OCI-LY7 (cell line): ENCODE measurements around the gene ST14. TPM values are rescaled to one million over a fixed set of nuclear protein-coding genes. Genes with fewer than 3 reads are reported as not detected.

ENCODE experiments used
- BruUV-seq: library from RNA; stranded (reverse); fragments of 400-500 nt; replicated peaks from 2 replicates; lab custom pipeline; 2021; lab: Mats Ljungman, UMichigan
- CTCF ChIA-PET: fragments of 300-600 bp; sonication (Branson Sonifier 250); formaldehyde crosslinking; loops from one replicate; lab custom pipeline; 2022; ENCODE audit warnings: antibody characterized with exemption; ENCODE audit not compliant: unreplicated experiment; lab: Charles Lee
- POLR2A ChIA-PET: fragments of 300-600 bp; sonication (Branson Sonifier 250); formaldehyde crosslinking; loops from one replicate; lab custom pipeline; 2022; ENCODE audit warnings: antibody characterized with exemption; lab: Charles Lee
- DNase-seq: peaks from one replicate; pipeline ENCODE4 v3.0.0-alpha.2; 2015; ENCODE audit warnings: low spot score
- H2AFZ ChIP-seq: fragments of 200-600 bp; sonication (generic), shearing (Covaris generic); 2 replicates; pipeline ENCODE4 v1.6.1; 2014; ENCODE audit warnings: mild to moderate bottlenecking, antibody characterized with exemption, low read length, moderate library complexity
- H3K27ac ChIP-seq: fragments of 200-600 bp; sonication (generic); 2 replicates; pipeline ENCODE4 v1.5.1; 2014; ENCODE audit warnings: mixed run types, low read depth, mild to moderate bottlenecking, moderate library complexity, low read length, inconsistent platforms; ENCODE audit not compliant: poor library complexity, severe bottlenecking
- H3K36me3 ChIP-seq: fragments of 200-600 bp; sonication (generic); 2 replicates; pipeline ENCODE4 v1.6.1; 2014; ENCODE audit warnings: mild to moderate bottlenecking, antibody characterized with exemption, low read length, moderate library complexity, mixed read lengths; ENCODE audit not compliant: insufficient read depth
- H3K4me1 ChIP-seq: fragments of 200-600 bp; sonication (generic); 2 replicates; pipeline ENCODE4 v1.5.1; 2014; ENCODE audit warnings: mild to moderate bottlenecking, low read length; ENCODE audit not compliant: insufficient read depth, poor library complexity, severe bottlenecking
- H3K4me2 ChIP-seq: fragments of 200-600 bp; sonication (generic); 2 replicates; pipeline ENCODE4 v1.6.1; 2014; ENCODE audit warnings: mild to moderate bottlenecking, low read length
- H3K4me3 ChIP-seq: fragments of 200-600 bp; sonication (generic); 2 replicates; pipeline ENCODE4 v1.5.1; 2014; ENCODE audit warnings: mild to moderate bottlenecking, low read depth, low read length; ENCODE audit not compliant: poor library complexity, severe bottlenecking
- H3K79me2 ChIP-seq: fragments of 200-600 bp; sonication (generic); 2 replicates; pipeline ENCODE4 v1.6.1; 2016; ENCODE audit warnings: low read depth, mild to moderate bottlenecking, low read length, moderate library complexity, mixed read lengths; ENCODE audit not compliant: insufficient read depth
- H3K9me2 ChIP-seq: fragments of 200-600 bp; sonication (generic); 2 replicates; pipeline ENCODE4 v1.6.1; 2016; ENCODE audit warnings: mild to moderate bottlenecking, low read length, mixed read lengths; ENCODE audit not compliant: insufficient read depth
- H3K9me3 ChIP-seq: fragments of 200-600 bp; sonication (generic); 2 replicates; pipeline ENCODE4 v1.6.1; 2014; ENCODE audit warnings: mild to moderate bottlenecking, mixed run types, low read length, mixed read lengths
- H4K20me1 ChIP-seq: fragments of 200-600 bp; sonication (generic); 2 replicates; pipeline ENCODE4 v1.6.1; 2014; ENCODE audit warnings: mild to moderate bottlenecking, antibody characterized with exemption, low read length, moderate library complexity, mixed read lengths; ENCODE audit not compliant: insufficient read depth
- EZH2phosphoT487 ChIP-seq: fragments of 200-600 bp; sonication (generic); IDR thresholded peaks from 2 replicates; pipeline ENCODE4 v1.6.1; 2018; ENCODE audit warnings: low read depth, borderline replicate concordance, mild to moderate bottlenecking, mixed run types, antibody characterized with exemption, low read length, moderate library complexity, mixed read lengths
- intact Hi-C: fragments of 100-400 bp; cut with micrococcal nuclease; formaldehyde crosslinking; loops from one replicate; pipeline ENCODE4 v1.10.0; 2022; ENCODE audit not compliant: unreplicated experiment
- total RNA-seq, 2 experiments: library from RNA; depleted of rRNA in 1 of 2; stranded (reverse); fragments of >200 nt in 1 of 2; shearing (Covaris generic) in 1 of 2; gene quantifications; 2 replicates each; pipeline ENCODE4 v1.2.3, GENCODE V29; 2014 to 2022
- TF ChIP-seq, protein P1 (sequence below): fragments of 200-600 bp; sonication (generic); conservative IDR thresholded peaks from 2 replicates; pipeline ENCODE4 v1.5.1; 2014; ENCODE audit warnings: mild to moderate bottlenecking, antibody characterized with exemption, low read length, moderate library complexity, mixed read lengths

ST14 gene
- total RNA-seq, 2 experiments from 2014 or later = 98.0 to 135 TPM

GRCh38 chr11:130213143-130213978, 53.8 kb downstream of the ST14 start:
- no peak overlapping the region for H3K27ac ChIP-seq
- H3K4me3 ChIP-seq = no peak overlapping the region
- no peak overlapping the region for H2AFZ ChIP-seq
- CTCF ChIA-PET = interaction anchor here (0.6 to 0.8 kb wide), 2 partner anchors 155 to 359 kb away, joined by 3 to 4 read pairs; no protein-coding TSS in a partner anchor
- peaks cover 9% of the 10 kb centered on the region for H3K4me1 ChIP-seq
- no peaks in the 10 kb centered on the region for H3K9me2 ChIP-seq
- peak; percentile 71 for DNase-seq
- no peaks in the 10 kb centered on the region for H3K9me3 ChIP-seq
- POLR2A ChIA-PET = interaction anchor here (1.0 kb wide), 1 partner anchor 52 kb away, joined by 4 read pairs; no protein-coding TSS in a partner anchor
- H3K79me2 ChIP-seq = no peaks in the 10 kb centered on the region
- no peaks in the 10 kb centered on the region for H4K20me1 ChIP-seq
- intact Hi-C loops = loop anchor here (1.0 to 5.0 kb wide), 5 partner anchors 99 to 649 kb away; partner anchors contain the start of gene ZBTB44
- TF ChIP-seq EZH2phosphoT487 = no peak
- TF ChIP-seq, protein P1, sequence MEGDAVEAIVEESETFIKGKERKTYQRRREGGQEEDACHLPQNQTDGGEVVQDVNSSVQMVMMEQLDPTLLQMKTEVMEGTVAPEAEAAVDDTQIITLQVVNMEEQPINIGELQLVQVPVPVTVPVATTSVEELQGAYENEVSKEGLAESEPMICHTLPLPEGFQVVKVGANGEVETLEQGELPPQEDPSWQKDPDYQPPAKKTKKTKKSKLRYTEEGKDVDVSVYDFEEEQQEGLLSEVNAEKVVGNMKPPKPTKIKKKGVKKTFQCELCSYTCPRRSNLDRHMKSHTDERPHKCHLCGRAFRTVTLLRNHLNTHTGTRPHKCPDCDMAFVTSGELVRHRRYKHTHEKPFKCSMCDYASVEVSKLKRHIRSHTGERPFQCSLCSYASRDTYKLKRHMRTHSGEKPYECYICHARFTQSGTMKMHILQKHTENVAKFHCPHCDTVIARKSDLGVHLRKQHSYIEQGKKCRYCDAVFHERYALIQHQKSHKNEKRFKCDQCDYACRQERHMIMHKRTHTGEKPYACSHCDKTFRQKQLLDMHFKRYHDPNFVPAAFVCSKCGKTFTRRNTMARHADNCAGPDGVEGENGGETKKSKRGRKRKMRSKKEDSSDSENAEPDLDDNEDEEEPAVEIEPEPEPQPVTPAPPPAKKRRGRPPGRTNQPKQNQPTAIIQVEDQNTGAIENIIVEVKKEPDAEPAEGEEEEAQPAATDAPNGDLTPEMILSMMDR = peak; percentile 94
- no peak overlapping the region for H3K4me2 ChIP-seq
- H3K36me3 ChIP-seq = peaks cover 56% of the 10 kb centered on the region
- BruUV-seq = no TSS peak

DNA sequence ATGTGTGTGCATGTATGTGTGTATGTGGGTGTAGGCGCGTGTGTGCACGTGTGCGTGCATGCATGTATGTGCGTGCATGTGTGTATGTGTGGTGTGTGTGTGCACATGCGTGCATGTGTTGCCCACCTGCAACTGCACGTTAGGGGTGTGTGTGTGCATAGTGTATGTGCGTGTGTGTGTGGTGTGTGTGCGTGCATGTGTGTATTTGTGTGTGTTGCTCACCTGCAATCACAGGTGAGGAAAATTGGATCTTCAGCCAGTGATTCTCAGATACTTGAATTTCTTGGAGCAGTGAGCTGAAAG, 54.3 kb downstream of the ST14 start:
- BruUV-seq = no TSS peak
- Histone ChIP-seq H3K4me1 (peaks cover 9% of the 10 kb centered on the region), H3K79me2 (no peaks in the 10 kb centered on the region), H3K4me3 (no peak overlapping the region), H3K4me2 (no peak overlapping the region), H4K20me1 (no peaks in the 10 kb centered on the region), H3K36me3 (peaks cover 51% of the 10 kb centered on the region), H3K27ac (no peak overlapping the region), H2AFZ (no peak overlapping the region), H3K9me3 (no peaks in the 10 kb centered on the region), H3K9me2 (no peaks in the 10 kb centered on the region)
- intact Hi-C loops = loop anchor here (1.0 to 5.0 kb wide), 5 partner anchors 98 to 649 kb away; partner anchors contain the start of gene ZBTB44
- TF ChIP-seq, protein P1 = no peak
- no peak for TF ChIP-seq EZH2phosphoT487
- ChIA-PET CTCF (no interaction called here), POLR2A (no interaction called here)
- DNase-seq = no peak
